ENCODE measurements around the gene GRAP. TPM values are rescaled to one million over a fixed set of nuclear protein-coding genes. Genes with fewer than 3 reads are reported as not detected.

Gene GRAP
- total and polyA plus RNA-seq, 10 of the 15 experiments (the other 5 are each of a cell fraction or from before 2014, with no cell fraction given), result 0.58 to 78.3 (median 36.6) TPM

DNA sequence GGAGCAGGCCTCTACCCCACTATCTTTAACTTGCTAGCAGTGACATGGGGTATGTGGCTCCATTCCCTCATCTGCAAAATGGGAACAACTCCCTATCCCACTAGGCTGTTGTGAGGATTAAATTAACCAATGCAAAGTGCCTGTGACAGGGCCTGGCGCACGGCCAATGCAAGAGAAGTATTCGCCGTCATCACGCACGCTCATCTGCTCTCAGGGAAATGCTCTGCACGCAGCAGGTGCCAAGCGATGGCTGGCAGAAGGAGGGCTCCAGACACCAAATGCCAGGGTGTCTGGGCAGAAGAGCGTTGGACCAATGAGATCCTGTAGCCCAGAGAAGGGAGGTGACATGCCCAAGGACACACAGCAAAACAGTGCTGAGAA lies 59.5 kb downstream of the GRAP start (continued):
- no peak for TF ChIP-seq ZNF207 (IDR thresholded peaks at IDR 0.05; ENCODE audit: borderline replicate concordance)
- no peak for TF ChIP-seq SMARCA5 (IDR thresholded peaks at IDR 0.05)

- H3K9me3 ChIP-seq (replicated peaks; ENCODE audit: control insufficient read depth, insufficient read depth, low read length), result no peaks in the 10 kb centered on the region
- 87% methylated on average over 18 of the region's 21 CpGs for WGBS (ENCODE audit: insufficient coverage, insufficient replicate concordance, low lambda C conversion rate, missing lambda C conversion rate)
- no peak overlapping the region for H3K27ac ChIP-seq (ENCODE audit: control insufficient read depth, insufficient read depth)
- peaks cover 0 to 13% of the 10 kb centered on the region in 2 experiments; a peak in 3 of 4 replicates for H3K36me3 ChIP-seq (ENCODE audit: control insufficient read depth in 2 of 2, insufficient read depth in 2 of 2, low read length in 1 of 2)
- ChIA-PET RAD21 (ENCODE audit: unreplicated experiment) (no interaction called here), SMC1A (ENCODE audit: uncharacterized antibody, unreplicated experiment) (interaction anchor here (0.6 kb wide), 1 partner anchor 25 kb away, joined by 3 read pairs; no protein-coding TSS in a partner anchor), CTCF (no interaction called here), POLR2A (no interaction called here)
- ATAC-seq (no peak), FAIRE-seq (no peak), DNase-seq (ENCODE audit: low read depth, low spot score) (no peak)
- no peak overlapping the region for H3K4me2 ChIP-seq (ENCODE audit: control insufficient read depth, insufficient read depth)
- no peaks in the 10 kb centered on the region for H3K4me1 ChIP-seq (ENCODE audit: control insufficient read depth, insufficient read depth, low read length)
- no peaks in the 10 kb centered on the region for H3K27me3 ChIP-seq (replicated peaks in 1 of 2; ENCODE audit: control insufficient read depth in 2 of 2, insufficient read depth in 2 of 2, low read length in 1 of 2)
- no peak for TF ChIP-seq IRF4 (IDR thresholded peaks at IDR 0.05; ENCODE audit: low read depth, low read length)
- no peak for TF ChIP-seq RCOR1 (conservative IDR thresholded peaks at IDR 0.05; ENCODE audit: low read depth, low read length)
- no peak for TF ChIP-seq CHD1 (IDR thresholded peaks at IDR 0.05; ENCODE audit: low read depth, low read length)
- TF ChIP-seq MTA2 (IDR thresholded peaks at IDR 0.05; ENCODE audit: low read depth), result no peak
- no peak for TF ChIP-seq MEF2B (IDR thresholded peaks at IDR 0.05; ENCODE audit: partially characterized antibody, poor library complexity, severe bottlenecking)
- TF ChIP-seq, protein P1, sequence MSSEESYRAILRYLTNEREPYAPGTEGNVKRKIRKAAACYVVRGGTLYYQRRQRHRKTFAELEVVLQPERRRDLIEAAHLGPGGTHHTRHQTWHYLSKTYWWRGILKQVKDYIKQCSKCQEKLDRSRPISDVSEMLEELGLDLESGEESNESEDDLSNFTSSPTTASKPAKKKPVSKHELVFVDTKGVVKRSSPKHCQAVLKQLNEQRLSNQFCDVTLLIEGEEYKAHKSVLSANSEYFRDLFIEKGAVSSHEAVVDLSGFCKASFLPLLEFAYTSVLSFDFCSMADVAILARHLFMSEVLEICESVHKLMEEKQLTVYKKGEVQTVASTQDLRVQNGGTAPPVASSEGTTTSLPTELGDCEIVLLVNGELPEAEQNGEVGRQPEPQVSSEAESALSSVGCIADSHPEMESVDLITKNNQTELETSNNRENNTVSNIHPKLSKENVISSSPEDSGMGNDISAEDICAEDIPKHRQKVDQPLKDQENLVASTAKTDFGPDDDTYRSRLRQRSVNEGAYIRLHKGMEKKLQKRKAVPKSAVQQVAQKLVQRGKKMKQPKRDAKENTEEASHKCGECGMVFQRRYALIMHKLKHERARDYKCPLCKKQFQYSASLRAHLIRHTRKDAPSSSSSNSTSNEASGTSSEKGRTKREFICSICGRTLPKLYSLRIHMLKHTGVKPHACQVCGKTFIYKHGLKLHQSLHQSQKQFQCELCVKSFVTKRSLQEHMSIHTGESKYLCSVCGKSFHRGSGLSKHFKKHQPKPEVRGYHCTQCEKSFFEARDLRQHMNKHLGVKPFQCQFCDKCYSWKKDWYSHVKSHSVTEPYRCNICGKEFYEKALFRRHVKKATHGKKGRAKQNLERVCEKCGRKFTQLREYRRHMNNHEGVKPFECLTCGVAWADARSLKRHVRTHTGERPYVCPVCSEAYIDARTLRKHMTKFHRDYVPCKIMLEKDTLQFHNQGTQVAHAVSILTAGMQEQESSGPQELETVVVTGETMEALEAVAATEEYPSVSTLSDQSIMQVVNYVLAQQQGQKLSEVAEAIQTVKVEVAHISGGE (CRISPR knock-in tag; IDR thresholded peaks at IDR 0.05), result no peak
- no peak for TF ChIP-seq GABPA (IDR thresholded peaks at IDR 0.05; ENCODE audit: low read depth)
- no peak for TF ChIP-seq CTCF (IDR thresholded peaks at IDR 0.05 in 2 of 3, conservative IDR thresholded peaks at IDR 0.05 in 1 of 3; ENCODE audit: control insufficient read depth in 2 of 3, extremely low read depth in 1 of 3, insufficient read depth in 1 of 3, low read depth in 3 of 3, low read length in 3 of 3)
- TF ChIP-seq, protein P2, sequence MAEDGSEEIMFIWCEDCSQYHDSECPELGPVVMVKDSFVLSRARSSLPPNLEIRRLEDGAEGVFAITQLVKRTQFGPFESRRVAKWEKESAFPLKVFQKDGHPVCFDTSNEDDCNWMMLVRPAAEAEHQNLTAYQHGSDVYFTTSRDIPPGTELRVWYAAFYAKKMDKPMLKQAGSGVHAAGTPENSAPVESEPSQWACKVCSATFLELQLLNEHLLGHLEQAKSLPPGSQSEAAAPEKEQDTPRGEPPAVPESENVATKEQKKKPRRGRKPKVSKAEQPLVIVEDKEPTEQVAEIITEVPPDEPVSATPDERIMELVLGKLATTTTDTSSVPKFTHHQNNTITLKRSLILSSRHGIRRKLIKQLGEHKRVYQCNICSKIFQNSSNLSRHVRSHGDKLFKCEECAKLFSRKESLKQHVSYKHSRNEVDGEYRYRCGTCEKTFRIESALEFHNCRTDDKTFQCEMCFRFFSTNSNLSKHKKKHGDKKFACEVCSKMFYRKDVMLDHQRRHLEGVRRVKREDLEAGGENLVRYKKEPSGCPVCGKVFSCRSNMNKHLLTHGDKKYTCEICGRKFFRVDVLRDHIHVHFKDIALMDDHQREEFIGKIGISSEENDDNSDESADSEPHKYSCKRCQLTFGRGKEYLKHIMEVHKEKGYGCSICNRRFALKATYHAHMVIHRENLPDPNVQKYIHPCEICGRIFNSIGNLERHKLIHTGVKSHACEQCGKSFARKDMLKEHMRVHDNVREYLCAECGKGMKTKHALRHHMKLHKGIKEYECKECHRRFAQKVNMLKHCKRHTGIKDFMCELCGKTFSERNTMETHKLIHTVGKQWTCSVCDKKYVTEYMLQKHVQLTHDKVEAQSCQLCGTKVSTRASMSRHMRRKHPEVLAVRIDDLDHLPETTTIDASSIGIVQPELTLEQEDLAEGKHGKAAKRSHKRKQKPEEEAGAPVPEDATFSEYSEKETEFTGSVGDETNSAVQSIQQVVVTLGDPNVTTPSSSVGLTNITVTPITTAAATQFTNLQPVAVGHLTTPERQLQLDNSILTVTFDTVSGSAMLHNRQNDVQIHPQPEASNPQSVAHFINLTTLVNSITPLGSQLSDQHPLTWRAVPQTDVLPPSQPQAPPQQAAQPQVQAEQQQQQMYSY (CRISPR knock-in tag; IDR thresholded peaks at IDR 0.05), result no peak
- intact Hi-C loops (cut with micrococcal nuclease; ENCODE audit: unreplicated experiment) (no loop called here), in situ Hi-C loops (cut with MboI) (no loop called here)
- no peak overlapping the region for H3K9ac ChIP-seq (ENCODE audit: control insufficient read depth, insufficient read depth, low read length)
- no peaks in the 10 kb centered on the region for H4K20me1 ChIP-seq (ENCODE audit: control insufficient read depth, insufficient read depth)
- BruUV-seq (replicated peaks), result no TSS peak
- H3K4me3 ChIP-seq, result no peak overlapping the region
- no peak overlapping the region for H2AFZ ChIP-seq (ENCODE audit: control insufficient read depth, low read depth, low read length)
- H3K79me2 ChIP-seq (ENCODE audit: control insufficient read depth, insufficient read depth, low read length), result no peaks in the 10 kb centered on the region
These were observed 60.1 kb downstream of the GRAP start for GRCh38 chr17:18986541-18987229.
